Smooth muscle cell (in vitro differentiated cells): ENCODE measurements around the gene ELL. TPM values are rescaled to one million over a fixed set of nuclear protein-coding genes. Genes with fewer than 3 reads are reported as not detected.
A peak's percentile ranks its signal among the peaks of the same experiment; 100 is the strongest.

Experiments used
- DNase-seq: peaks from one replicate; lab custom pipeline; 2025; ENCODE audit not compliant: unreplicated experiment; lab: John Stamatoyannopoulos, UW
- H2AFZ ChIP-seq: fragments of 200-600 bp; sonication (generic); 2 replicates; pipeline ENCODE4 v1.6.0; 2016; ENCODE audit warnings: antibody characterized with exemption, low read depth, mild to moderate bottlenecking
- H3F3A ChIP-seq: fragments of 200-600 bp; sonication (generic); 2 replicates; pipeline ENCODE4 v1.6.0; 2017; ENCODE audit warnings: antibody characterized with exemption, low read depth
- H3K27ac ChIP-seq: fragments of 200-600 bp; sonication (generic); 2 replicates; pipeline ENCODE4 v1.5.1; 2016; ENCODE audit warnings: low read depth, mild to moderate bottlenecking
- H3K27me3 ChIP-seq: fragments of 200-600 bp; sonication (generic); 2 replicates; pipeline ENCODE4 v1.6.1; 2016; ENCODE audit warnings: low read depth, mild to moderate bottlenecking
- H3K36me3 ChIP-seq: fragments of 200-600 bp; sonication (generic); 2 replicates; pipeline ENCODE4 v1.5.1; 2016; ENCODE audit warnings: low read depth
- H3K4me1 ChIP-seq: fragments of 200-600 bp; sonication (generic); 2 replicates; pipeline ENCODE4 v1.5.1; 2016; ENCODE audit warnings: low read depth
- H3K4me2 ChIP-seq: fragments of 200-600 bp; sonication (generic); 2 replicates; pipeline ENCODE4 v1.6.0; 2016; ENCODE audit warnings: mild to moderate bottlenecking
- H3K4me3 ChIP-seq: fragments of 200-600 bp; sonication (generic); 2 replicates; pipeline ENCODE4 v1.5.1; 2016; ENCODE audit warnings: mild to moderate bottlenecking
- H3K79me2 ChIP-seq: fragments of 200-600 bp; sonication (generic); 2 replicates; pipeline ENCODE4 v1.6.0; 2016; ENCODE audit warnings: low read depth, mild to moderate bottlenecking
- H3K9ac ChIP-seq: fragments of 200-600 bp; sonication (generic); 2 replicates; pipeline ENCODE4 v1.6.0; 2016; ENCODE audit warnings: low read depth
- H3K9me3 ChIP-seq: fragments of 200-600 bp; sonication (generic); replicated peaks from 2 replicates; pipeline ENCODE4 v1.5.1; 2016; ENCODE audit warnings: low read depth
- H4K20me1 ChIP-seq: fragments of 200-600 bp; sonication (generic); 2 replicates; pipeline ENCODE4 v1.6.0; 2016; ENCODE audit warnings: low read depth
- CTCF ChIP-seq: fragments of 200-600 bp; sonication (generic); IDR thresholded peaks from 2 replicates; pipeline ENCODE4 v1.5.1; 2017; ENCODE audit warnings: borderline replicate concordance, mild to moderate bottlenecking, antibody characterized with exemption; ENCODE audit not compliant: insufficient read depth, poor library complexity, severe bottlenecking
- WGBS: methylation state at CpG from one replicate; pipeline ENCODE4 v1.1.7; 2016; ENCODE audit warnings: low lambda C conversion rate; 5-methylcytosine and 5-hydroxymethylcytosine counted together
- polyA plus RNA-seq: library from polyadenylated mRNA; unstranded; fragments of >200 nt; fragmentation: Nextera tagmentation; extraction: Ambion mirVana; gene quantifications from 2 replicates; pipeline ENCODE4 v1.2.1, GENCODE V29; 2016
- total RNA-seq: library from RNA; depleted of rRNA; stranded (reverse); fragments of >200 nt; gene quantifications from 2 replicates; pipeline ENCODE4 v1.2.3, GENCODE V29; 2014

ELL gene
- total and polyA plus RNA-seq, 2 experiments from 2014 or later = 12.8 to 15.2 TPM

- Histone ChIP-seq H3K9ac (peak overlapping the region; percentile 33), H3K79me2 (peaks cover 85% of the 10 kb centered on the region), H4K20me1 (peaks cover 74% of the 10 kb centered on the region), H3K9me3 (no peaks in the 10 kb centered on the region), H3K4me3 (no peak overlapping the region), H3F3A (peaks cover 8% of the 10 kb centered on the region), H2AFZ (no peak overlapping the region), H3K4me2 (peak overlapping the region; percentile 30), H3K4me1 (peaks cover 4% of the 10 kb centered on the region), H3K36me3 (no peaks in the 10 kb centered on the region), H3K27me3 (no peaks in the 10 kb centered on the region), H3K27ac (peak overlapping the region; percentile 95)
- 56% methylated on average over 17 of the region's 17 CpGs for WGBS
- peak; percentile 30 for DNase-seq
- no peak for TF ChIP-seq CTCF
Observed at GRCh38 chr19:18478545-18479311, 43.1 kb downstream of the ELL start.

DNA sequence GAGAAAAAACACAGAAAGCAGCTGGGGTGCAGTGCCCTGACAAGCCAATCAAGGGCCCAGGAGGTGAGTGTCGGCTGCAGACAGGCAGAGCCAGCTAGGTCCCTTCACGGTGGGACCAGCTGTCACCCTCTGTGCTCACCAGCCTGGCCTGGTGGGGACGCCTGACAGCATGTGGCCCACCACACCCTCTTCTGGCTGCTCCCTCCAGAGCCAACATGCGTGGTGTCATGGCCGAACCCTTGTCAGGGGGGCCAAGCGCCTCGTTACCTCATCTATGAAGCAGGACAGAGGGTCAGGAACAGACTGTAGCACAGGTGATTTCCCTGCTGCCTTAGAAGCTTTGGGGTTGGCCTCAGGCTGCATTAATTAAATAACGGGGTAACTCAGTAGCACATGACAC is 43.9 kb downstream of the ELL start:
- H3K4me2 ChIP-seq = no peak overlapping the region
- TF ChIP-seq CTCF = no peak
- H4K20me1 ChIP-seq = peaks cover 74% of the 10 kb centered on the region
- peak overlapping the region; percentile 95 for H3K27ac ChIP-seq
- no peak overlapping the region for H2AFZ ChIP-seq
- peaks cover 84% of the 10 kb centered on the region for H3K79me2 ChIP-seq
- peaks cover 8% of the 10 kb centered on the region for H3F3A ChIP-seq
- H3K4me1 ChIP-seq = peaks cover 4% of the 10 kb centered on the region
- no peak for DNase-seq
- no peaks in the 10 kb centered on the region for H3K27me3 ChIP-seq
- no peaks in the 10 kb centered on the region for H3K9me3 ChIP-seq
- no peaks in the 10 kb centered on the region for H3K36me3 ChIP-seq
- H3K9ac ChIP-seq = no peak overlapping the region
- 97% methylated on average over 8 of the region's 8 CpGs for WGBS
- H3K4me3 ChIP-seq = no peak overlapping the region

- Histone ChIP-seq H2AFZ (no peak overlapping the region), H3F3A (peaks cover 8% of the 10 kb centered on the region), H3K36me3 (no peaks in the 10 kb centered on the region), H4K20me1 (peaks cover 74% of the 10 kb centered on the region), H3K4me3 (no peak overlapping the region), H3K27me3 (no peaks in the 10 kb centered on the region), H3K27ac (peak overlapping the region; percentile 95), H3K79me2 (peaks cover 76% of the 10 kb centered on the region), H3K4me2 (peak overlapping the region; percentile 39), H3K4me1 (peaks cover 4% of the 10 kb centered on the region), H3K9me3 (no peaks in the 10 kb centered on the region), H3K9ac (peak overlapping the region; percentile 43)
- peak; percentile 29 for TF ChIP-seq CTCF
- DNase-seq = no peak
- 61% methylated on average over 24 of the region's 24 CpGs for WGBS
Observed at GRCh38 chr19:18477042-18477779, 44.7 kb downstream of the ELL start.
